Pancreas (tissue), 10 donors: ENCODE data around the gene SLAMF6. TPM values are rescaled to one million over a fixed set of nuclear protein-coding genes. Genes with fewer than 3 reads are reported as not detected.
"Not testable (repeated sequence)": the region's sequence is repeated elsewhere in the genome, so short reads cannot be mapped to it uniquely, and the experiment has no call there.

Experiments used
- ATAC-seq, 4 donors: fragments of 200-7000 bp; cut with Tn5 transposase; one replicate each; pipeline versions ENCODE4 v1.8.0 to v1.9.1; 2020; ENCODE audit warnings: mild to moderate bottlenecking in 4 of 4, moderate library complexity in 4 of 4
- DNase-seq, 6 donors: peaks; one replicate each; pipeline ENCODE4 v3.0.0-alpha.2; 2020
- FAIRE-seq: peaks from 2 replicates; lab custom pipeline; 2012; peaks lifted over from hg19 to GRCh38; lab: Jason Lieb, UNC
- H3K27ac ChIP-seq, 4 donors: fragments of 200-600 bp; sonication (generic); 1 replicate in 3 of 4; 2 replicates in 1 of 4; pipeline versions ENCODE4 v1.5.0 to v1.8.0; 2020
- H3K27me3 ChIP-seq, 4 donors: fragments of 200-600 bp; one replicate each; pipeline ENCODE4 v1.8.0; 2021
- H3K36me3 ChIP-seq, 3 donors: fragments of 200-600 bp; sonication (generic) in 1 of 3; one replicate each; pipeline versions ENCODE4 v1.5.0 to v1.8.0; 2020 to 2021
- H3K4me1 ChIP-seq, 3 donors: fragments of 200-600 bp; one replicate each; pipeline ENCODE4 v1.8.0; 2021
- H3K4me3 ChIP-seq, 4 donors: fragments of 200-600 bp; sonication (generic) in 2 of 4; one replicate each; pipeline versions ENCODE4 v1.5.0 to v1.8.0; 2020 to 2021
- H3K9me3 ChIP-seq, 4 donors: fragments of 200-600 bp; one replicate each; pipeline ENCODE4 v1.8.0; 2021
- WGBS, 2 donors: extraction: QIAGEN DNeasy Blood & Tissue Kit; methylation state at CpG; one replicate each; pipeline ENCODE4 v1.1.7; 2013; 5-methylcytosine and 5-hydroxymethylcytosine counted together
- intact Hi-C, 3 donors: fragments of 100-400 bp; cut with DNase I; formaldehyde crosslinking; loops; one replicate each; pipeline versions ENCODE4 v1.11.1 to v1.14.2; 2022
- polyA plus RNA-seq, 2 donors: library from polyadenylated mRNA; stranded (reverse); fragments of 200-250 nt; gene quantifications; one replicate each; pipeline ENCODE4 v1.2.3, GENCODE V29; 2013
- total RNA-seq, 6 donors: library from RNA; stranded (reverse); fragmentation: NEBNext Ultra II Directional in 4 of 6; extraction: Animal tissue kit (Norgen Biotek cat#: 25700) in 4 of 6; gene quantifications; one replicate each; pipeline versions ENCODE4 v1.2.1 to v1.2.4, GENCODE V29; 2021 to 2023
- TF ChIP-seq, protein P1 (sequence below), 4 donors: fragments of 200-600 bp; sonication (generic) in 3 of 4; IDR thresholded peaks; one replicate each; pipeline versions ENCODE4 v1.5.0 to v1.8.0; 2021; ENCODE audit warnings: antibody characterized with exemption in 4 of 4
- donor health status: healthy with polysubstance abuse.
- donor health status: DM: no; HTN: no; CAD: no; lungs with moderate emphysema.
- donor health status: DM: no; HTN: no; CAD: no.
- donor health status: control.
- donor health status: control.
- donor health status: Bipolar disorder and iron deficiency.
- donor health status: DM: yes; HTN: yes; CAD: no.
- donor health status: DM: no; HTN: no; CAD: no.
- donor health status: DM: no; HTN: no; CAD: no.
- donor health status: DM: yes; HTN: yes; CAD: no.

Gene SLAMF6
- total and polyA plus RNA-seq, 8 donors = 0.04 to 0.81 (median 0.20) TPM

DNA sequence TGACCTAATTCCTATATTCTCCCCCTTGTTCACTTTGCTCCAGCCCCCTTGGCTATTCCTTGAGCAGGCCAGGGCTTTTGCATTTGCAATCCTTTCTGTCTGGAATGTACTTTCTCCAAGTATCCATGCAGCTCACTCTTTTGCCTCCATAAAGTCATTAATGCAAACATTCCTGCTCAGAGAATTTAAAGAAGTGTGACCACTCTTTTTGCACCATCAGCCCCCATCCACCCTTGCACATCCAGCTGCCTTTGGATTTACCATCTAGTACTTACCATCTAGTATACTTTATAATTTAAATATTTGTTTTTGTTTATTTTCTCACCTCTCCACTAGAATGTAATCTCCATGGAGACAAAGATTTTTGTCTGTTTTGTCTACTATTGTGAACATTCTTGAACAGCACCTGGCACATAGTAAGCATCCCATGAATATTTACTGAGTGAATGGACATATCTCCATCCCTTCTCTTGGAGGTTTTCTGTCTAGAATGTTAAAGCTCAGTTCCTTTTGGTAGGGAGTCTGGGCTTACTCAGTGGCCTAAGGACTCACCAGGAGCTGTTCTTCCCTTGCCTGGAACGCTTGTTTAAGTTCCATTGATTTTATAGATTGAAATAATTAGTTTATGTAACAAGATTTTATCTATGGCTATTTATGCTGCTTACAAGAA is 22.6 kb downstream of the SLAMF6 start:
- Histone ChIP-seq H3K27ac (peak overlapping the region in 1 of 4 donors; percentile 23), H3K4me1 (no peaks in the 10 kb centered on the region), H3K9me3 (no peaks in the 10 kb centered on the region), H3K27me3 (no peaks in the 10 kb centered on the region), H3K4me3 (no peak overlapping the region), H3K36me3 (no peaks in the 10 kb centered on the region)
- no peak for DNase-seq
- FAIRE-seq = no peak
- intact Hi-C loops = no loop called here
- ATAC-seq = no peak
- TF ChIP-seq, protein P1, sequence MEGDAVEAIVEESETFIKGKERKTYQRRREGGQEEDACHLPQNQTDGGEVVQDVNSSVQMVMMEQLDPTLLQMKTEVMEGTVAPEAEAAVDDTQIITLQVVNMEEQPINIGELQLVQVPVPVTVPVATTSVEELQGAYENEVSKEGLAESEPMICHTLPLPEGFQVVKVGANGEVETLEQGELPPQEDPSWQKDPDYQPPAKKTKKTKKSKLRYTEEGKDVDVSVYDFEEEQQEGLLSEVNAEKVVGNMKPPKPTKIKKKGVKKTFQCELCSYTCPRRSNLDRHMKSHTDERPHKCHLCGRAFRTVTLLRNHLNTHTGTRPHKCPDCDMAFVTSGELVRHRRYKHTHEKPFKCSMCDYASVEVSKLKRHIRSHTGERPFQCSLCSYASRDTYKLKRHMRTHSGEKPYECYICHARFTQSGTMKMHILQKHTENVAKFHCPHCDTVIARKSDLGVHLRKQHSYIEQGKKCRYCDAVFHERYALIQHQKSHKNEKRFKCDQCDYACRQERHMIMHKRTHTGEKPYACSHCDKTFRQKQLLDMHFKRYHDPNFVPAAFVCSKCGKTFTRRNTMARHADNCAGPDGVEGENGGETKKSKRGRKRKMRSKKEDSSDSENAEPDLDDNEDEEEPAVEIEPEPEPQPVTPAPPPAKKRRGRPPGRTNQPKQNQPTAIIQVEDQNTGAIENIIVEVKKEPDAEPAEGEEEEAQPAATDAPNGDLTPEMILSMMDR (IDR thresholded peaks at IDR 0.05) = no peak
- 61 to 65% methylated on average over 1 of the region's 1 CpG for WGBS, 2 donors

DNA sequence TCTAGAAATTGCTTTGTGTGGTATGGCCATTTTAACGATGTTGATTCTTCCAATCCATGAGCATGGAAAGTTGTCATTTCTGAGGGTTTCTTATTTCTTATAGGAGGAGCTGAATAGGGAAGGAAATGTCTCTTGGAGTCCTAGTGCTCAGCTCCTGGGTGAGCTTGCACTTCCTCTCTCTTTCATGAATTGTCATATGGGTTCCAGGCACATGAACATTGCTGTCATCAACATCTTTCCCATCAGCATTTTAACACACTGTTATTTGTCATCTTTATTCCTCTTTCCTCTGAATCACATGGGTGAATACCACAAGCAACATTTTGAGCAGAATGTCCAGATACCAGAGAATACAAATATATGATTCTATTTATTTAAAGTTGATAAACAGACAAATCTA is 23.4 kb downstream of the SLAMF6 start:
- Histone ChIP-seq H3K27me3 (no peaks in the 10 kb centered on the region), H3K27ac (peak overlapping the region in 1 of 4 donors; percentile 23), H3K4me3 (no peak overlapping the region), H3K4me1 (no peaks in the 10 kb centered on the region), H3K9me3 (no peaks in the 10 kb centered on the region), H3K36me3 (no peaks in the 10 kb centered on the region)
- DNase-seq = no peak
- intact Hi-C loops = no loop called here
- TF ChIP-seq, protein P1 (IDR thresholded peaks at IDR 0.05) = no peak
- ATAC-seq = peak in 2 of 4 donors; percentile 66 to 75
- FAIRE-seq = no peak
- WGBS, 2 donors = 88 to 97% methylated on average over 1 of the region's 1 CpG

DNA sequence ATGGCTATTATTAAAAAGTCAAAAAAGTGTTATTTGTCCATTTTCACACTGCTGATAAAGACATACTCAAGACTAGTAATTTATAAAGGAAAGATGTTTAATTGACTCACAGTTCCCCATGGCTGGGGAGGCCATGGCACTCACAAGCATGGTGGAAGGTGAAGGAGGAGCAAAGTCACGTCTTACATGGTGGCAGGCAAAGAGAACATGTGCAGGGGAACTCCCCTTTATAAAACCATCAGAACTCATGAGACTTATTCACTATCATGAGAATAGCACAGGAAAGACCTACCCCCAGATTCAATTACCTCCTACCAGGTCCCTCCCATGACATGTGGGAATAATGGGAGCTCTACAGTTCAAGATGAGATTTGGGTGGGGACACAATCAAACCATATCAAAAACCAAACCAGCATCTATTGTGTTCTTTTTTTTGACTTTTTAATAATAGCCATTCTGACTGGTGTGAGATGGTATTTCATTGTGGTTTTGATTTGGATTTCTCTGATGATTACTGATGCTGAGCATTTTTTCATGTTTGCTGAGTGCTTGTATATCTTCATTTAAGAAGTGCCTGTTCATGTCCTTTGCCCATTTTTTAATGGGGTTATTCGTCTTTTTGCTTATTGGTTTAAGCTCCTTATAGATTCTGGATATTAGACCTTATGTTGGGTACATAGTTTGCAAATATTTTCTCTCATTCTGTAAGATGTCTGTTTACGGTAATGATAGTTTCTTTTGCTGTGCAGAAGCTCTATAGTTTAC is 24.6 kb downstream of the SLAMF6 start:
- H3K27me3 ChIP-seq, H3K36me3 ChIP-seq, H3K4me3 ChIP-seq, intact Hi-C loops, FAIRE-seq, H3K27ac ChIP-seq, H3K4me1 ChIP-seq, DNase-seq, H3K9me3 ChIP-seq, ATAC-seq: not testable (repeated sequence)
- WGBS, 2 donors = 90 to 92% methylated on average over 3 of the region's 3 CpGs

DNA sequence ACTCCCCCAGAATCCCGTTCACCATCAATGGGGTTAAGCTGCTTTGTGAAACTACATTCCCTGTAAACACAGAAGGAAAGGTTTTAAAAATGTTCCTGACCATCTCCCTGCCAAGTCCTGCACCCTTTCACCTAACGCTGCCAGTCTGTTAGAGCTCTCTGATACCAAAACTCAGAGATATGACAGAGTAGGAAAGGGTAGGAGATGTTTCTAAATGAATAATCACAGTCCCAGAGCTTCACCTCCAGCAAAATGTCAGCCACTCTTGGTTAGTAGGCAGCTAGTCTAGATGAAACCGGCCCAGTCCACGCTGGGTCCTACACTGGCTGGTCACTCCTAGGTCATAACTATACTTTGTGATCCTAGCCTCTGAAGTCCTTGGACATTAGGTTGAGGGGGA is 26.7 kb downstream of the SLAMF6 start:
- 86 to 92% methylated on average over 4 of the region's 4 CpGs for WGBS, 2 donors
- TF ChIP-seq, protein P1 (IDR thresholded peaks at IDR 0.05) = no peak
- Histone ChIP-seq H3K36me3 (no peaks in the 10 kb centered on the region), H3K4me1 (no peaks in the 10 kb centered on the region), H3K4me3 (no peak overlapping the region), H3K27me3 (no peaks in the 10 kb centered on the region), H3K9me3 (no peaks in the 10 kb centered on the region), H3K27ac (no peak overlapping the region)
- intact Hi-C loops = no loop called here
- no peak for FAIRE-seq
- ATAC-seq = no peak
- no peak for DNase-seq

DNA sequence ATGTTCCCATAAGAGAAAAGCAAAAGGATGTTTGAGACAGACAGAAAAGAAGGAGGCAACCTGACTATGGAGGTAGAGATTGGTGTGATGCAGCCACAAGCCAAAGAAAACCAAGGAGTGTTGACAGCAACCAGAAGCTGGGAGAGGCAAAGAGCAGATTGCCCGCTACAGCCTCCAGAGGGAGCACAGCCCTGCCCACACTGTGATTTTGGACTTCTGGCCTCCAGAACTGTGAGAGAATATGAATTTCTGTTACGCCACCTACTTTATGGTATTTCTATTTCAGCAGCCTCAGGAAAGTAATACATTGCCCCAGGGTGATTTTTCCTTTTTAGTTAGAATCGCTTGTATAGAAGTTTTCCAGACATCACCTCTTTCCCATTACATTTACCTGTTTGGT is 28.4 kb downstream of the SLAMF6 start:
- Histone ChIP-seq H3K27me3 (no peaks in the 10 kb centered on the region), H3K9me3 (no peaks in the 10 kb centered on the region), H3K4me3 (no peak overlapping the region), H3K4me1 (no peaks in the 10 kb centered on the region), H3K27ac (no peak overlapping the region), H3K36me3 (no peaks in the 10 kb centered on the region)
- TF ChIP-seq, protein P1 (IDR thresholded peaks at IDR 0.05) = no peak
- 91% methylated on average over 3 of the region's 3 CpGs for WGBS, 2 donors
- intact Hi-C loops = no loop called here
- FAIRE-seq = no peak
- peak in 2 of 4 donors; percentile 35 to 65 for ATAC-seq
- DNase-seq = no peak
